HG03025 (cell line): ENCODE measurements around the gene ARL2BP.

Experiments
- ATAC-seq: cut with Tn5 transposase; IDR thresholded peaks from one replicate; pipeline ENCODE4 v1.9.1; 2021; ENCODE audit warnings: mild to moderate bottlenecking, moderate library complexity; ENCODE audit not compliant: unreplicated experiment, low FRiP score

ARL2BP gene

GRCh38 chr16:57281791-57282190 lies 36.7 kb downstream of the ARL2BP start:
- no peak for ATAC-seq

DNA sequence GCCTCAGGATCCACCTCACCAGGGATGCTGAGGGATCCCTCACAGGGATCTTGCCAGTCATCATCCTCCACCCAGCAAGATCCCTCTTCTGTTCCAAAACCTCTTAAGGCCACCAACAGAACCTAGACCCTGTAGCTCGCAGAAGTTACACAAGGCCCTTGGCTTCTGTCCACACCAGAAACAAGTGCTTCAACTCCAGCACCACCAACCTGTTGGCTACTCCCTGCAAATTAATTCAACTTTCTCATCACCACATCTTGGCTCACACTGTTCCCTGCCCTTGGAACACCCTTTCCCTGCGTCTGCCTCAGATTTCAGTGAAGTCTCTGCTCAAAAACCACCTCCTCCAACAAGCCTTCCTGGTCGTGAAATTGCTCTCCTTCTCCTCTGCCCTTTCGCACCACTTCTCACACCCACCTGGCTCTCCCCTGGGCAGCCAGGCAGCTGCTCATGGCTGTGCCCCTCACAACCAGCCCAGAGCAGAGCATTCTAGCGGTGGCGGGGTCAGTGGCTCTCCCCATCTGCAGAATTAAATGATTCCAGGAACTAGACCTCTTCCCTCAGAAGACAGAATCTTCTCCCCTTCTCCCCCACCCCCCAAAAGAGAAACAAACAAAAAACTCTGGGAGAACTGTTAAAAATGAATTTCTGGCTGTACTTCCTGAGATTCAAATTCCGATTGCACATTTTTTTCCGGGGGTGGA lies 37.6 kb downstream of the ARL2BP start:
- no peak for ATAC-seq

DNA sequence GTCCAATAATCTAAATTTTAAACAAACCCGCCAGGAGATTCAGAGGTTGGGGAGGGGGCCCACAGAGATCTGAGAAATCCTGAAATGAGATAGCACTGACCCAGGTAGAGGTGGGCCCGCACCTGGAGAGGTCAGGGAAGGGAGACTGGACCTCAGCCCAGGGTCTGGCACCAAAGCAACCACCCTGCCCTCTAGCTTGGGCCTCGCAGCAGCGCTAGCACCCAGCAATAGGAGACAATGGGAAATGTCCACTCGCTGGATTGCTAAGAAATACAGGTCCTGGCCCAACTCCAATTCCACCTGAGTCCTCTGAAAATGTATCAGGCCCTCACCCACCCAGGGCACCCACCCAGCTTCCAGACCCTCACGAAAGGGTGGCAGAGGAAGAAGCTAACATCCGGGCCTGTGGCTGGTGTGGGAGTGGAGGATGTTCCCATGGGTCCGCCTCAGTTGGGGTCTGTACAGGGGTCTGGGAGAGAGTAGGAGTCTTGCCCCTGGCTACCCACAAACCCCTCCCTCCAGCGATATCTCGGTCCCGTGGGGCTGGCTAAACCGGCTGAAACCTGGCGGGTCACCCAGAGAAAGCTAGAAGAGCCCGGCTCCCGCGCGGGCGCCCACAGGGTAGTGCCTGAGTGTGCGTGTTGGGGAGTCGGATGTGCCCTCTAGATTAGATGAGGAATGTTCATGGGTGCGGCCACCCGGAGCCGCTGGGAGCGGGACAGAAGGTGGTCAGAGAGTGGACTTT lies 38.3 kb downstream of the ARL2BP start:
- ATAC-seq, result no peak

- no peak for ATAC-seq
Observed at GRCh38 chr16:57283959-57284208, 38.8 kb downstream of the ARL2BP start.

DNA sequence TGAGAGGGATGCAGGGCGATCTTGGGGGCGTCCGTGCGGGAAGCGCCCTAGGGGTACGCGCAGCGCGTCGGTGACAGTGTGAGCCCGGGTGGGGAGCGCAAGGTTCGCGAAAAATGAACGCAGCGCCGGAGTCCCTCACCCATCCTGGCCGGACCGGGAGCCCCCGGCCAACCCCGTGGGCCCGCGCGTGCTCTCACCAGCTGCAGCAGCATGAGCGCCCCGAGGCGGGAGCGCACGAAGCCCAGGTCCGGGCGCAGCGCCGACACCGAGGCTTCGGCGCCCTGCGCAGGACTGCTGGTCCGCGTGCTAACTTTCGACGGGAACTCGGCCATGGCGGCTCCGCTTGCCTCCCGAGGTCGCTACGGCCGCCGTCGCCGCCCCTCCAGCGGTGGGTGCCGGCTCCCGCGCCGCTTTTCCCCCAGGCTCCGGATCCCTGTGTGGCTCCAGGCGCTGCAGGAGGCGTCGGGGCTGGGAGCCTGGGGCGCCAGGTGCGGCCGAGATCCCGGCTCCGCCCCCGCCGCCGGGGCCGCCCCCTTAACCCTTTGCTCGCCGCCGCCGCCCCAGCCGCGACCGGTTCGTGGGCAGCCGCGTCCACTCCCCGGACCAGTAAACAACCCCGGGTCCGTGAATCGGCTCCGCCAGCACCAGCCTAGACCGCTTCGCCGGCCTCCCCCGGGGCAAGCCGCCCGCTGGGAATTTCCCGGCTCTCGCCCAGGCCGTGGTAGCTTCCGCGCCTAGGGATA lies 39.3 kb downstream of the ARL2BP start, which contains the start of gene PLLP:
Gene PLLP, minus strand, starts transcription at position 464 of the 743 bp plus-strand sequence. Its CDS starts 132 bp downstream, at position 332.
- no peak for ATAC-seq

DNA sequence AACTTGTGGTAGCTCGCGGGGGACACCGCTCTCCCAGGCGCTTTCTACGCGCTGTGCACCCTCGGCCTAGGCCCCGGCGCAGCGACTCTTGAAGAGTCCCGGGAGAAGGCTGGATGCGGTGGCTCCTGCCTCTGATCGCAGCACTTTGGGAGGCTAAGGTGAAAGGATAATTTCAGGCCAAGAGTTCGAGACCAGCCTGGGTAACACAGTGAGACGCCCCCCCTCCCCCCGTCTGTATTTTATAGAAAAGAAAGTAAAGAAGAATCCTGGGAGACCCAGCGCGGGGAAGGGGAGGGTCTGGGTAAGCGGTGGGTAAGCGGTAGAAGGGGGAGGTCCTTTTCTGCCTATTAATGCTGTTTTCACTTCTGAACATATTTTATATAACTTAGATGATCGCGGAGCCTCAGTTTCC lies 39.9 kb downstream of the ARL2BP start:
- ATAC-seq, result no peak

- no peak for ATAC-seq
Observed at GRCh38 chr16:57285379-57285778, 40.3 kb downstream of the ARL2BP start.

DNA sequence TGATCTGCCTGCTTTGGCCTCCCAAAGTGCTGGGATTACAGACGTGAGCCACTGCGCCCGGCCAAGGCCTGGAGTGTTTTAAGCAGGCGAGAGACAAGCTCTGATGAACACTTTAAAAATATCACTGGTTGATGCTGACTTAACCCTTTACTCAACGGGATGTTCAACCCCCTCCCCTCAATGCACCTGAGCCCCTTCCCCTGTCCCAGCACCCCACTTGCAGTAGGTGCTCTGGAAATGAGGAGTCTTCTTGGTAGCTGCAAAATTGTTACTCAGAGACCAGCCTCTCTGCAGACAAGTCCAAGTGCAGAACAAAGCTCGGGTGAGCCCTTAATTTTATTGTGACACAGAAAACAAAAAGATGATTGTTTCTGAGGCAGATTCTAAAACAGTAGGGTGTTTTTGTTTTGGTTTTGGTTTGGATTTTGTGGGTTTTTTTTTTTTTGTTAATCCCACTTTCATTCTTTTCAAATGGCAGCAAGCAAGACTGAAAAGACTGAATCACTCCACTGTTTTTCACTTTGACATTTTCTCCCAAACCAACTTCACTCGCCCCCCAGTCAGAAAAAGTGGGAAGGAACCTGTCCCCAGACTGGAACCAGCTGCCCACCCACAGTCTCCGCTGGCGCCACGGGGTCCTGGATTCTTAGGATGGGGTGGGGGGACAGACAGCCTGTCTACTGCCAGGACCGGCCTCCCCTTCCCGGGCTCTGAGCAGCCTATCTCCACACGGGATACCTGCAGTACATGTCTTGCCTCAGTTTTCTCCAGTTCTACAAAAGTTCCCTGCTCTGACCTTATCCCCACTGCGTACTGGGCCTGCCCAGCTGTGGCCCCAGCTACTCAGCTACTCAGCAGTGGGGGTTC lies 44.6 kb downstream of the ARL2BP start:
- ATAC-seq, result no peak

DNA sequence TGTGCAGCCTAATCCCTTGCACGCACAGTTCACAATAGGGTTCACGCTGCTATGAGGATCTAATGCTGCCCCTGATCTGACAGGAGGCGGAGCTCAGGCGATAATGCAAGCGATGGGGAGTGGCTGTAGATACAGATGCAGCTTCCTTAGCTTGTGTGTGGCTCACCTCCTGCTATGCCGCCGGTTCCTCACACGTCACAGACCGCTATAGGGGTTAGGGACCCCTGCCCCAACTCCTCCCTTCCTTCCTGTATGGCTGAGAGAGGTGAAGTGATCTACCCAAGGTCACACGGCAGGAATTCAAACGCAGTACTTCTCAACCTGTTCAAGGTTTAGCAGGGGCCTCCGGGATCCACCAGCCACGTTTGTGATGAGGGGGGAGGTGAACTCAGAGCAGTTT lies 52.8 kb downstream of the ARL2BP start:
- ATAC-seq, result no peak

DNA sequence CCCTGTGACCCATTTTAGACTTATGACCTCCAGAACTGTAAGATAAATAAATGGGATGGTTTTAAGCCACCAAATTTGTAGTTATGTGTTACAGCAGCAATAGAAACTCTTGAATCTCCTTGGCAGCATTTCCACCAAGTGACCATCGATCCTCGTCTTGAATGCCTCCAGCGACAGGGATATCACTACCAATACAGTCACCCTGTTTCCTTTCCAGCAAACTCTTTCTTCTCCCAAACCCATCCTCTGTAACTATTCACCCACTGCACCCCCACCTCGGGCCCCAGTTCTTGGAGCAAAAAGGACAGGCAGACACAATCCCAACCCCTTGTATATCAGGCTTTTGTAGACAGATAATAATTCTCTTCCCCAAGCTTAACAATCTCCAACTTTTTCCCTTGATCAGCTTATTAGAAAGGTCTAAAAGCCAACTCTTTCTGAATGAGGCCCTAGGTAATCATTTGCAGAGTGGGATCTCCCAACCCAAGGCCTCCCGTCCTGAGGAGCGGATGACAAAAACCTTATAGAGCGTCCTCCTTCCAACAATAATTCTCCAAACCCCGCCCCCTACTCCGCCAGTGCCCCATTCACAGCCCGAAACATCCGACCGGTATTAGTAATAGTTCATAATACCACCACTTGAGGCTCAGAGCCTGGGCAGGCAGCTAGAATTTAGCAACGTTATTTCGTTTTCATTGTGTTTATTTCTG lies 54.1 kb downstream of the ARL2BP start:
- ATAC-seq, result no peak

DNA sequence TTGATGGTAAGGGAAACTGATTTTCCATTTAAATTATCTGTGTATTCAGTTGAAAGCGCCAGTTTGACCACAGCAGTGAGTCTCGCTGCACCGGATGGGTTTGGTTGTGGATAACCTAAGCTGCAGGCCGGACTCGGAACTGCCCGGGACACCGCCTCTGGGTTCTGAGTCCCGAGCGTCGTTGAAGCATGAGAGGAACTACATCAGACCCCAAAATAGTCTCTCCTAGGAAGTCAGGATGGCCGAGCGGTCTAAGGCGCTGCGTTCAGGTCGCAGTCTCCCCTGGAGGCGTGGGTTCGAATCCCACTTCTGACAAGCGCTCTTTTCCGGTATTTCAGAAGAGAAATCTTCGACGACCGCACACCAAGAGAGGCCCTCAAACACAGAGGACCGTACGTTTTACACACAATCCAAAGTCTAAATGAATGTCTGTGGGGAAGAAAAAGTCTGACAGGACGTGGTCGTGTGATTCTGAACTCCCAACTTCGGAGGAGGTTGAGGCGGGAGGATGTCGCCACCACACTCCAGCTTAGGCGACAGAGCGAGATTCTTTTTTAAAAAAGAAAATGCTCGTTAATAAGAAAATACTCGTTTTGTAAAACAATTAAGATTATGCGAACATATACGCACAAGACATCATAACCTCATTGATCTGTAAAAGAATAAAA lies 54.8 kb downstream of the ARL2BP start:
- peak; percentile 48 for ATAC-seq

DNA sequence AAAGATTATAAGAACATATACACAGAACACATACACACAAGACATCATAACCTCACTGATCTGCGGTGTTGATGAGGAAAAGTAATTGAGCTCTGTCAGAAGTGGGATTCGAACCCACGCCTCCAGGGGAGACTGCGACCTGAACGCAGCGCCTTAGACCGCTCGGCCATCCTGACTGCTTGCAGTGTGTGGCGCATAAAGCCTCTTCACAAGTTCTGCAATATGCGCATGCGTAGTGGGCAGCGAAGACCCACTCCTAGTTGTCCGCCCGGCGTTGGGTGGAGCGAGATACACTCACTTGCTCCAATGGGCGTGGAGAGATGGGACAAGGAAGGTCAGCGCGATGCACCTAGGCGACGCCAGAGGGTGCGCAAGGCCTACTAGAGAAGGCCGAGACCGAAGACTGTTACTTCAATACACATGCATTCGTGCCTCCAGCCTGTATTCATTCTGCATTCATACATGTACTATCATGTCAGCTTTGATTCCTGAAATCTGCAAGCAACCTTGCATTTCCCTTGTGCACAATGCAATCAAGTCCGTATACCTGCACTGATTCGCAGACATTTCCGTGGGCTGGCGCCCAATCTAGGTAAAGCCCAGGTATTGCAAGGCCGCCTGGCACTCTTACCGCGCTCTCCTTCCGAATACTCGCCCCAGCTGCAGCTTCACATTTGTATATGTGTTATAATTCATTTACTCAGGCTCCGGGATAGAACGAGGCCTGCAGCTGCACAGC lies 55.5 kb downstream of the ARL2BP start:
- peak; percentile 76 for ATAC-seq

- ATAC-seq, result no peak
Observed at GRCh38 chr16:57301126-57301817, 56.2 kb downstream of the ARL2BP start.
